Activated T-cell treated with anti-CD3 and anti-CD28 coated beads, Interleukin-2, amount 50 U/mL, for 24 hours (primary cell): ENCODE results near the gene ZNF575.

Experiments
- DNase-seq: peaks from one replicate; pipeline ENCODE4 v3.0.0-alpha.2; 2020
- H3K27ac Mint-ChIP-seq: 2 replicates; pipeline ENCODE4 v1.8.0; 2020; ENCODE audit warnings: mild to moderate bottlenecking, mixed read lengths
- H3K27me3 Mint-ChIP-seq: 2 replicates; pipeline ENCODE4 v1.8.0; 2020; ENCODE audit warnings: mixed read lengths
- H3K36me3 Mint-ChIP-seq: 2 replicates; pipeline ENCODE4 v1.8.0; 2020; ENCODE audit warnings: low read depth, mixed read lengths
- H3K4me1 Mint-ChIP-seq: 2 replicates; pipeline ENCODE4 v1.8.0; 2020; ENCODE audit warnings: low read depth, mixed read lengths
- H3K4me3 Mint-ChIP-seq: 2 replicates; pipeline ENCODE4 v1.8.0; 2020; ENCODE audit warnings: mild to moderate bottlenecking, moderate library complexity, mixed read lengths
- H3K9me3 Mint-ChIP-seq: 2 replicates; pipeline ENCODE4 v1.8.0; 2020; ENCODE audit warnings: mixed read lengths

The ZNF575 gene

GRCh38 chr19:43532962-43533545, at the start of gene ZNF575:
Gene ZNF575, plus strand, starts transcription at chr19:43533188. Its CDS starts 1,235 bp downstream, at chr19:43534423.
- Mint-ChIP-seq H3K27ac (peak within 1 kb of the TSS; percentile 98), H3K36me3 (peaks cover 14% of the 10 kb centered on the region), H3K27me3 (no peaks in the 10 kb centered on the region), H3K4me1 (peaks cover 36% of the 10 kb centered on the region), H3K9me3 (no peaks in the 10 kb centered on the region), H3K4me3 (peak within 1 kb of the TSS; percentile 82)
- peak; percentile 91 for DNase-seq

- no peaks in the 10 kb centered on the region for H3K9me3 Mint-ChIP-seq
- DNase-seq = no peak
- no peak overlapping the region for H3K4me3 Mint-ChIP-seq
- no peaks in the 10 kb centered on the region for H3K27me3 Mint-ChIP-seq
- no peak overlapping the region for H3K27ac Mint-ChIP-seq
- H3K4me1 Mint-ChIP-seq = no peaks in the 10 kb centered on the region
- H3K36me3 Mint-ChIP-seq = peaks cover 39% of the 10 kb centered on the region
Observed at GRCh38 chr19:43483281-43483680, 49.7 kb upstream of the ZNF575 start.

- H3K27ac Mint-ChIP-seq = no peak overlapping the region
- H3K4me1 Mint-ChIP-seq = peaks cover 9% of the 10 kb centered on the region
- H3K36me3 Mint-ChIP-seq = peaks cover 33% of the 10 kb centered on the region
- DNase-seq = no peak
- no peaks in the 10 kb centered on the region for H3K27me3 Mint-ChIP-seq
- no peaks in the 10 kb centered on the region for H3K9me3 Mint-ChIP-seq
- no peak overlapping the region for H3K4me3 Mint-ChIP-seq
Observed at GRCh38 chr19:43485951-43486350, 47.0 kb upstream of the ZNF575 start.

- peaks cover 9% of the 10 kb centered on the region for H3K4me1 Mint-ChIP-seq
- peaks cover 32% of the 10 kb centered on the region for H3K36me3 Mint-ChIP-seq
- no peak for DNase-seq
- H3K4me3 Mint-ChIP-seq = no peak overlapping the region
- no peaks in the 10 kb centered on the region for H3K27me3 Mint-ChIP-seq
- no peaks in the 10 kb centered on the region for H3K9me3 Mint-ChIP-seq
- H3K27ac Mint-ChIP-seq = no peak overlapping the region
Observed at GRCh38 chr19:43486412-43486811, 46.6 kb upstream of the ZNF575 start.

- no peak for DNase-seq
- no peaks in the 10 kb centered on the region for H3K27me3 Mint-ChIP-seq
- no peak overlapping the region for H3K4me3 Mint-ChIP-seq
- peaks cover 9% of the 10 kb centered on the region for H3K4me1 Mint-ChIP-seq
- H3K9me3 Mint-ChIP-seq = no peaks in the 10 kb centered on the region
- H3K36me3 Mint-ChIP-seq = peaks cover 23% of the 10 kb centered on the region
- H3K27ac Mint-ChIP-seq = no peak overlapping the region
Observed at GRCh38 chr19:43488179-43488578, 44.8 kb upstream of the ZNF575 start.

GRCh38 chr19:43489310-43489709, 43.7 kb upstream of the ZNF575 start:
- no peak overlapping the region for H3K4me3 Mint-ChIP-seq
- no peak for DNase-seq
- H3K4me1 Mint-ChIP-seq = peaks cover 9% of the 10 kb centered on the region
- no peaks in the 10 kb centered on the region for H3K27me3 Mint-ChIP-seq
- H3K9me3 Mint-ChIP-seq = no peaks in the 10 kb centered on the region
- H3K36me3 Mint-ChIP-seq = peaks cover 27% of the 10 kb centered on the region
- peak overlapping the region; percentile 67 for H3K27ac Mint-ChIP-seq

GRCh38 chr19:43489979-43490599, 42.9 kb upstream of the ZNF575 start:
- peak overlapping the region; percentile 44 for H3K27ac Mint-ChIP-seq
- no peak for DNase-seq
- no peak overlapping the region for H3K4me3 Mint-ChIP-seq
- no peaks in the 10 kb centered on the region for H3K9me3 Mint-ChIP-seq
- H3K27me3 Mint-ChIP-seq = no peaks in the 10 kb centered on the region
- H3K36me3 Mint-ChIP-seq = peaks cover 31% of the 10 kb centered on the region
- peaks cover 9% of the 10 kb centered on the region for H3K4me1 Mint-ChIP-seq

GRCh38 chr19:43490759-43491158, 42.2 kb upstream of the ZNF575 start:
- no peak overlapping the region for H3K27ac Mint-ChIP-seq
- H3K27me3 Mint-ChIP-seq = no peaks in the 10 kb centered on the region
- peaks cover 37% of the 10 kb centered on the region for H3K36me3 Mint-ChIP-seq
- no peak for DNase-seq
- H3K4me3 Mint-ChIP-seq = no peak overlapping the region
- H3K4me1 Mint-ChIP-seq = peaks cover 9% of the 10 kb centered on the region
- H3K9me3 Mint-ChIP-seq = no peaks in the 10 kb centered on the region

GRCh38 chr19:43495082-43495481, 37.9 kb upstream of the ZNF575 start:
- H3K27ac Mint-ChIP-seq = no peak overlapping the region
- H3K36me3 Mint-ChIP-seq = peaks cover 56% of the 10 kb centered on the region
- H3K27me3 Mint-ChIP-seq = no peaks in the 10 kb centered on the region
- H3K4me1 Mint-ChIP-seq = peaks cover under 1% of the 10 kb centered on the region
- no peak overlapping the region for H3K4me3 Mint-ChIP-seq
- DNase-seq = no peak
- no peaks in the 10 kb centered on the region for H3K9me3 Mint-ChIP-seq

GRCh38 chr19:43496960-43497359, 36.0 kb upstream of the ZNF575 start:
- Mint-ChIP-seq H3K9me3 (no peaks in the 10 kb centered on the region), H3K4me1 (peaks cover 2% of the 10 kb centered on the region), H3K27me3 (no peaks in the 10 kb centered on the region), H3K4me3 (no peak overlapping the region), H3K36me3 (peaks cover 60% of the 10 kb centered on the region), H3K27ac (no peak overlapping the region)
- no peak for DNase-seq

GRCh38 chr19:43498233-43498842, 34.6 kb upstream of the ZNF575 start:
- H3K36me3 Mint-ChIP-seq = peaks cover 70% of the 10 kb centered on the region
- H3K4me1 Mint-ChIP-seq = peaks cover 13% of the 10 kb centered on the region
- no peaks in the 10 kb centered on the region for H3K27me3 Mint-ChIP-seq
- DNase-seq = no peak
- H3K27ac Mint-ChIP-seq = peak overlapping the region; percentile 30
- no peak overlapping the region for H3K4me3 Mint-ChIP-seq
- H3K9me3 Mint-ChIP-seq = no peaks in the 10 kb centered on the region

GRCh38 chr19:43499042-43499441, 33.9 kb upstream of the ZNF575 start:
- H3K4me1 Mint-ChIP-seq = peaks cover 19% of the 10 kb centered on the region
- no peak for DNase-seq
- no peak overlapping the region for H3K27ac Mint-ChIP-seq
- no peaks in the 10 kb centered on the region for H3K9me3 Mint-ChIP-seq
- H3K27me3 Mint-ChIP-seq = no peaks in the 10 kb centered on the region
- H3K4me3 Mint-ChIP-seq = no peak overlapping the region
- H3K36me3 Mint-ChIP-seq = peaks cover 69% of the 10 kb centered on the region

- H3K4me1 Mint-ChIP-seq = peaks cover 35% of the 10 kb centered on the region
- peaks cover 67% of the 10 kb centered on the region for H3K36me3 Mint-ChIP-seq
Observed at GRCh38 chr19:43501661-43502418, 31.1 kb upstream of the ZNF575 start.

GRCh38 chr19:43502419-43502976, 30.5 kb upstream of the ZNF575 start:
- no peaks in the 10 kb centered on the region for H3K27me3 Mint-ChIP-seq
- H3K4me1 Mint-ChIP-seq = peaks cover 35% of the 10 kb centered on the region
- no peaks in the 10 kb centered on the region for H3K9me3 Mint-ChIP-seq
- no peak for DNase-seq
- H3K36me3 Mint-ChIP-seq = peaks cover 62% of the 10 kb centered on the region
- peak overlapping the region; percentile 97 for H3K4me3 Mint-ChIP-seq
- H3K27ac Mint-ChIP-seq = peak overlapping the region; percentile 98

More at GRCh38 chr19:43501661-43502418, 31.1 kb upstream of the ZNF575 start:
- DNase-seq = no peak
- Mint-ChIP-seq H3K27ac (no peak overlapping the region), H3K27me3 (no peaks in the 10 kb centered on the region), H3K4me3 (no peak overlapping the region), H3K9me3 (no peaks in the 10 kb centered on the region)
